Measurements from ENCODE around the gene RPL27. TPM values are rescaled to one million over a fixed set of nuclear protein-coding genes. Genes with fewer than 3 reads are reported as not detected.

The RPL27 gene
- total RNA-seq, 1 donor from 2014 or later, result 1,148 TPM

Other genes starting within 250 kb of the RPL27 start
- gene RAMP2, start 237.2 kb upstream of the RPL27 start, total RNA-seq (ENCODE audit: low replicate concordance), result 1.5 and 8.3 TPM in 2 replicates
- 86.9 and 103 TPM in 2 replicates for gene VPS25, start 225.0 kb upstream of the RPL27 start, total RNA-seq (ENCODE audit: low replicate concordance)
- gene WNK4, start 217.8 kb upstream of the RPL27 start, total RNA-seq (ENCODE audit: low replicate concordance), result 2.7 and 4.2 TPM in 2 replicates
- gene COA3, start 199.7 kb upstream of the RPL27 start, total RNA-seq (ENCODE audit: low replicate concordance), result 82.2 and 93.9 TPM in 2 replicates
- 0.46 TPM in 1 of 2 replicates, not detected in the other for gene CNTD1, start 199.6 kb upstream of the RPL27 start, total RNA-seq (ENCODE audit: low replicate concordance)
- 62.5 and 72.1 TPM in 2 replicates for gene BECN1, start 174.1 kb upstream of the RPL27 start, total RNA-seq (ENCODE audit: low replicate concordance)
- gene PSME3, start 165.0 kb upstream of the RPL27 start, total RNA-seq (ENCODE audit: low replicate concordance), result 116 and 120 TPM in 2 replicates
- gene AOC2, start 153.8 kb upstream of the RPL27 start, total RNA-seq (ENCODE audit: low replicate concordance), result 2.7 and 3.4 TPM in 2 replicates
- gene AOC3, start 147.2 kb upstream of the RPL27 start, total RNA-seq (ENCODE audit: low replicate concordance), result 1.5 and 2.4 TPM in 2 replicates
- 1.5 and 2.9 TPM in 2 replicates for gene G6PC1, start 97.6 kb upstream of the RPL27 start, total RNA-seq (ENCODE audit: low replicate concordance)
- gene AARSD1, start 34.0 kb upstream of the RPL27 start, total RNA-seq (ENCODE audit: low replicate concordance), result 37.0 and 60.0 TPM in 2 replicates
- gene PTGES3L, start 18.3 kb upstream of the RPL27 start, total RNA-seq (ENCODE audit: low replicate concordance), result 1.0 and 1.5 TPM in 2 replicates
- gene RUNDC1, start 17.9 kb upstream of the RPL27 start, total RNA-seq (ENCODE audit: low replicate concordance), result 18.2 and 19.7 TPM in 2 replicates
- gene IFI35, start 8.4 kb downstream of the RPL27 start, total RNA-seq (ENCODE audit: low replicate concordance), result 6.6 and 8.8 TPM in 2 replicates
- 167 and 274 TPM in 2 replicates for gene VAT1, start 24.0 kb downstream of the RPL27 start, total RNA-seq (ENCODE audit: low replicate concordance)
- 3.3 and 7.1 TPM in 2 replicates for gene RND2, start 26.8 kb downstream of the RPL27 start, total RNA-seq (ENCODE audit: low replicate concordance)
- gene BRCA1, start 126.9 kb downstream of the RPL27 start, total RNA-seq (ENCODE audit: low replicate concordance), result 19.4 and 38.9 TPM in 2 replicates
- 60.8 and 65.9 TPM in 2 replicates for gene NBR1, start 172.8 kb downstream of the RPL27 start, total RNA-seq (ENCODE audit: low replicate concordance)
- 4.4 TPM in 2 replicates for gene TMEM106A, start 213.5 kb downstream of the RPL27 start, total RNA-seq (ENCODE audit: low replicate concordance)
- gene CCDC200, start 230.2 kb downstream of the RPL27 start, total RNA-seq (ENCODE audit: low replicate concordance), result not detected in 2 replicates
- gene RNU2-1, start 235.6 kb downstream of the RPL27 start, total RNA-seq (ENCODE audit: low replicate concordance), result 3,940 and 6,478 TPM in 2 replicates

Data from type B pancreatic cell (in vitro differentiated cells).